HepG2 (cell line): ENCODE results near the gene TACC3. TPM values are rescaled to one million over a fixed set of nuclear protein-coding genes. Genes with fewer than 3 reads are reported as not detected.
A peak's percentile ranks its signal among the peaks of the same experiment; 100 is the strongest.

ENCODE experiments used
- ATAC-seq: fragments of 200-7000 bp; cut with Tn5 transposase; 3 replicates; pipeline ENCODE4 v1.9.1; 2020; ENCODE audit warnings: mild to moderate bottlenecking, moderate library complexity
- BruUV-seq: library from RNA; stranded (reverse); fragments of 400-500 nt; replicated peaks from 2 replicates; lab custom pipeline; 2021; lab: Mats Ljungman, UMichigan
- CTCF ChIA-PET: fragments of 300-600 bp; formaldehyde crosslinking; extraction: SDS; loops from one replicate; lab custom pipeline; 2021; ENCODE audit warnings: low total read pairs, inconsistent platforms, low intra/inter-chr PET ratio; lab: Yijun Ruan, JAX
- POLR2A ChIA-PET: fragments of 350-600 bp; sonication (Branson Sonifier 250); formaldehyde crosslinking; loops from one replicate; lab custom pipeline; 2020; ENCODE audit warnings: antibody characterized with exemption, inconsistent platforms; lab: Yijun Ruan, JAX
- DNase-seq: peaks from one replicate; pipeline ENCODE4 v3.0.0-alpha.2; 2015; ENCODE audit warnings: low spot score
- FAIRE-seq: peaks from 3 replicates; lab custom pipeline; 2011; peaks lifted over from hg19 to GRCh38; lab: Jason Lieb, UNC
- H2AFZ ChIP-seq: one replicate; pipeline ENCODE4 v1.6.1; 2011; ENCODE audit warnings: low read length, inconsistent platforms
- H3K27ac ChIP-seq: fragments of 300-600 bp; 3 replicates; pipeline ENCODE4 v1.8.0; 2011; ENCODE audit warnings: mixed run types, mild to moderate bottlenecking, mixed read lengths, low read length, inconsistent platforms; ENCODE audit not compliant: insufficient read depth; ENCODE audit errors: extremely low read length
- H3K27me3 ChIP-seq, 2 experiments: fragments of 200-600 bp in 1 of 2; 2 replicates in 1 of 2; 3 replicates in 1 of 2; pipeline versions ENCODE4 v1.6.0 to v1.8.0; 2011; ENCODE audit warnings: low read length in 2 of 2, mild to moderate bottlenecking in 2 of 2, moderate library complexity in 2 of 2, inconsistent platforms in 1 of 2; ENCODE audit not compliant: insufficient read depth in 2 of 2, control insufficient read depth in 1 of 2
- H3K36me3 ChIP-seq, 2 experiments: fragments of 200-600 bp in 1 of 2; replicated peaks in 1 of 2; 2 replicates in 1 of 2; 3 replicates in 1 of 2; pipeline versions ENCODE4 v1.5.1 to v1.8.0; 2011; ENCODE audit warnings: low read length in 2 of 2, inconsistent platforms in 1 of 2; ENCODE audit not compliant: insufficient read depth in 2 of 2, control insufficient read depth in 1 of 2
- H3K4me1 ChIP-seq: 2 replicates; pipeline ENCODE4 v1.5.1; 2012; ENCODE audit warnings: low read length, inconsistent platforms; ENCODE audit not compliant: insufficient read depth
- H3K4me2 ChIP-seq: 2 replicates; pipeline ENCODE4 v1.6.0; 2011; ENCODE audit warnings: low read depth, low read length, inconsistent platforms
- H3K4me3 ChIP-seq, 3 experiments: fragments of 200-600 bp in 1 of 3; sonication (generic), shearing (Covaris generic) in 1 of 3; replicated peaks in 1 of 3; 2 replicates each; pipeline ENCODE4 v1.5.1; 2011 to 2016; ENCODE audit warnings: low read length in 3 of 3, inconsistent platforms in 2 of 3, low read depth in 2 of 3, mild to moderate bottlenecking in 2 of 3, control low read depth in 1 of 3, mixed read lengths in 1 of 3; ENCODE audit not compliant: insufficient read depth in 1 of 3
- H3K79me2 ChIP-seq: one replicate; pipeline ENCODE4 v1.6.1; 2011; ENCODE audit warnings: low read length, inconsistent platforms; ENCODE audit not compliant: insufficient read depth
- H3K9ac ChIP-seq: 2 replicates; pipeline ENCODE4 v1.6.0; 2011; ENCODE audit warnings: mild to moderate bottlenecking, low read depth, low read length, inconsistent platforms; ENCODE audit not compliant: insufficient read depth
- H3K9me3 ChIP-seq: 2 replicates; pipeline ENCODE4 v1.5.1; 2012; ENCODE audit warnings: mild to moderate bottlenecking, low read length
- H4K20me1 ChIP-seq: 2 replicates; pipeline ENCODE4 v1.6.0; 2011; ENCODE audit warnings: inconsistent platforms, mild to moderate bottlenecking, low read length, moderate library complexity; ENCODE audit not compliant: insufficient read depth
- ARNT2 ChIP-seq: sonication (generic); formaldehyde crosslinking; IDR thresholded peaks from 2 replicates; pipeline ENCODE4 v1.8.0; 2022; ENCODE audit warnings: mild to moderate bottlenecking, low read depth, missing genetic modification reagents, moderate library complexity
- BCL6 ChIP-seq: IDR thresholded peaks from 2 replicates; pipeline ENCODE4 v1.6.1; 2016; ENCODE audit warnings: missing genetic modification reagents, missing compliant biosample characterization
- FOXO1 ChIP-seq: sonication (generic); formaldehyde crosslinking; IDR thresholded peaks from 2 replicates; pipeline ENCODE4 v1.4.0; 2020; ENCODE audit warnings: missing genetic modification reagents
- HMG20B ChIP-seq: conservative IDR thresholded peaks from 2 replicates; pipeline ENCODE4 v1.6.1; 2016; ENCODE audit warnings: missing genetic modification reagents, missing compliant biosample characterization
- HNRNPUL1 ChIP-seq: fragments of 200-400 bp; formaldehyde crosslinking; IDR thresholded peaks from 2 replicates; pipeline ENCODE4 v1.6.1; 2017; ENCODE audit warnings: low read depth, mild to moderate bottlenecking, low read length, moderate library complexity
- MYNN ChIP-seq: sonication (generic); formaldehyde crosslinking; IDR thresholded peaks from 2 replicates; pipeline ENCODE4 v1.4.0; 2020; ENCODE audit warnings: mild to moderate bottlenecking, low read depth, missing genetic modification reagents
- PRPF4 ChIP-seq: fragments of 200-400 bp; formaldehyde crosslinking; IDR thresholded peaks from 2 replicates; pipeline ENCODE4 v1.6.1; 2016; ENCODE audit warnings: low read length, low read depth; ENCODE audit not compliant: poor library complexity, severe bottlenecking
- TBX3 ChIP-seq: fragments of 450-650 bp; IDR thresholded peaks from 2 replicates; pipeline ENCODE4 v1.6.1; 2017; ENCODE audit warnings: antibody characterized with exemption, mild to moderate bottlenecking, inconsistent platforms, borderline replicate concordance
- TOPORS ChIP-seq: sonication (generic); formaldehyde crosslinking; IDR thresholded peaks from 2 replicates; pipeline ENCODE4 v1.8.0; 2023; ENCODE audit warnings: mild to moderate bottlenecking, missing genetic modification reagents
- ZFP36 ChIP-seq: fragments of 150-350 bp; IDR thresholded peaks from 2 replicates; pipeline ENCODE4 v1.6.1; 2018; ENCODE audit warnings: borderline replicate concordance, low read length, low read depth; ENCODE audit not compliant: partially characterized antibody
- ZKSCAN1 ChIP-seq: fragments of 150-350 bp; IDR thresholded peaks from 2 replicates; pipeline ENCODE4 v1.6.1; 2014; ENCODE audit warnings: low read length
- ZNF251 ChIP-seq: sonication (generic); formaldehyde crosslinking; IDR thresholded peaks from 2 replicates; pipeline ENCODE4 v1.9.0; 2021; ENCODE audit warnings: mild to moderate bottlenecking, missing genetic modification reagents
- ZNF598 ChIP-seq: sonication (generic); formaldehyde crosslinking; IDR thresholded peaks from 2 replicates; pipeline ENCODE4 v1.5.1; 2020; ENCODE audit warnings: mild to moderate bottlenecking, missing genetic modification reagents, borderline replicate concordance
- ZNF615 ChIP-seq: sonication (generic); formaldehyde crosslinking; IDR thresholded peaks from 2 replicates; pipeline ENCODE4 v1.5.0; 2020; ENCODE audit warnings: mild to moderate bottlenecking, missing genetic modification reagents, borderline replicate concordance
- ZNF672 ChIP-seq: sonication (generic); formaldehyde crosslinking; IDR thresholded peaks from 2 replicates; pipeline ENCODE4 v1.8.1; 2022; ENCODE audit warnings: missing genetic modification reagents
- WGBS: methylation state at CpG from one replicate; pipeline ENCODE4 v1.1.6; 2017; ENCODE audit warnings: low lambda C conversion rate; 5-methylcytosine and 5-hydroxymethylcytosine counted together
- in situ Hi-C: cut with HindIII; loops from 2 replicates; pipeline ENCODE4 v1.10.0; 2017; ENCODE audit warnings: low pct_unique_long_range_greater_than_20kb; ENCODE audit not compliant: extremely low pct_ligation_motif_present
- intact Hi-C: fragments of 100-400 bp; cut with micrococcal nuclease; formaldehyde crosslinking; loops from one replicate; pipeline ENCODE4 v1.10.0; 2022; ENCODE audit not compliant: unreplicated experiment
- polyA plus RNA-seq, 8 experiments: library from polyadenylated mRNA; depleted of rRNA in 3 of 8; stranded (reverse) in 7 of 8; unstranded in 1 of 8; fragments of >200 nt; fragmentation: Illumina TruSeq in 4 of 8; extraction: Trizol in 4 of 8; gene quantifications; 2 replicates each; pipeline versions ENCODE4 v1.2.1 to v1.2.3, GENCODE V29; 2011 to 2016; ENCODE audit warnings: low read depth in 4 of 8, missing spikeins in 1 of 8, mixed read lengths in 1 of 8; ENCODE audit not compliant: insufficient read depth in 1 of 8
- total RNA-seq, 5 experiments: library from RNA; depleted of rRNA; stranded (reverse); fragments of >200 nt; fragmentation: Illumina TruSeq; extraction: Trizol; gene quantifications; 2 replicates each; pipeline ENCODE4 v1.2.3, GENCODE V29; 2016; ENCODE audit warnings: low read depth in 1 of 5
- TF ChIP-seq, protein P1 (sequence below): sonication (generic); formaldehyde crosslinking; IDR thresholded peaks from 2 replicates; pipeline ENCODE4 v1.4.0; 2020; ENCODE audit warnings: mild to moderate bottlenecking, low read depth, missing genetic modification reagents
- TF ChIP-seq, protein P2 (sequence below), 2 experiments: sonication (generic) in 1 of 2; formaldehyde crosslinking in 1 of 2; IDR thresholded peaks; 2 replicates each; pipeline versions ENCODE4 v1.4.0 to v1.6.1; 2016 to 2020; ENCODE audit warnings: borderline replicate concordance in 1 of 2, low read depth in 1 of 2, mild to moderate bottlenecking in 1 of 2, missing genetic modification reagents in 1 of 2
- TF ChIP-seq, protein P3 (sequence below): sonication (generic); formaldehyde crosslinking; IDR thresholded peaks from 2 replicates; pipeline ENCODE4 v1.5.0; 2020; ENCODE audit warnings: missing genetic modification reagents

The TACC3 gene
- total and polyA plus RNA-seq, 2 of the 13 experiments (the other 11 are each of a cell fraction or from before 2014, with no cell fraction given): 20.3 to 21.2 TPM

DNA sequence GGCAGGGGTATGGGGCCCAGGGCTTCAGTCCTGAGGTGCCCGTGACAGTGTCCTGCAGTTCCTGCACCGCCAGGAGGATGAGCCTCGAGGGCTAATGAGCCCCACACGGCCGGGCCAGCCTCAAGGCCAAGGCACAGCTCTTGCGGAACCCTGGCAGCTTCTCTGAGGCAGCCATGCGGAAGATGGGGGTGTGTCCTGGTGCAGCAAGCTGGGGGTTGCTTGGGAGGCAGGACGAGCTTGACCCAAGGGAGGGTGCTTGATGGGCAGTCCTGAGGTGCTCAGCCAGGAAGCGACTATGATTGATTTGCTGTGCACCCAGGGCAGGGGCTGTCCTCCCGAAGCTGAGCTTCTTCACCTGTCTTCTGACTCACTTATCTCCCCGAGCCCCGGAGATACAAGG is 62.6 kb downstream of the TACC3 start (continued):
- TF ChIP-seq, protein P1, sequence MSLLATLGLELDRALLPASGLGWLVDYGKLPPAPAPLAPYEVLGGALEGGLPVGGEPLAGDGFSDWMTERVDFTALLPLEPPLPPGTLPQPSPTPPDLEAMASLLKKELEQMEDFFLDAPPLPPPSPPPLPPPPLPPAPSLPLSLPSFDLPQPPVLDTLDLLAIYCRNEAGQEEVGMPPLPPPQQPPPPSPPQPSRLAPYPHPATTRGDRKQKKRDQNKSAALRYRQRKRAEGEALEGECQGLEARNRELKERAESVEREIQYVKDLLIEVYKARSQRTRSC (CRISPR knock-in tag): no peak
- TF ChIP-seq TBX3 (no peak), TOPORS (0 out of 2 replicates have a peak, but pooled peaks have one; percentile 22), FOXO1 (no peak), ARNT2 (CRISPR knock-in tag) (0 out of 2 replicates have a peak, but pooled peaks have one; percentile 11)
- TF ChIP-seq, protein P2, sequence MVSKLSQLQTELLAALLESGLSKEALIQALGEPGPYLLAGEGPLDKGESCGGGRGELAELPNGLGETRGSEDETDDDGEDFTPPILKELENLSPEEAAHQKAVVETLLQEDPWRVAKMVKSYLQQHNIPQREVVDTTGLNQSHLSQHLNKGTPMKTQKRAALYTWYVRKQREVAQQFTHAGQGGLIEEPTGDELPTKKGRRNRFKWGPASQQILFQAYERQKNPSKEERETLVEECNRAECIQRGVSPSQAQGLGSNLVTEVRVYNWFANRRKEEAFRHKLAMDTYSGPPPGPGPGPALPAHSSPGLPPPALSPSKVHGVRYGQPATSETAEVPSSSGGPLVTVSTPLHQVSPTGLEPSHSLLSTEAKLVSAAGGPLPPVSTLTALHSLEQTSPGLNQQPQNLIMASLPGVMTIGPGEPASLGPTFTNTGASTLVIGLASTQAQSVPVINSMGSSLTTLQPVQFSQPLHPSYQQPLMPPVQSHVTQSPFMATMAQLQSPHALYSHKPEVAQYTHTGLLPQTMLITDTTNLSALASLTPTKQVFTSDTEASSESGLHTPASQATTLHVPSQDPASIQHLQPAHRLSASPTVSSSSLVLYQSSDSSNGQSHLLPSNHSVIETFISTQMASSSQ (IDR thresholded peaks at IDR 0.05; ENCODE audit: low read depth): no peak
- TF ChIP-seq, protein P2 (CRISPR knock-in tag; IDR thresholded peaks at IDR 0.05; ENCODE audit: borderline replicate concordance): no peak
- TF ChIP-seq, all 625 proteins: peak for 3

DNA sequence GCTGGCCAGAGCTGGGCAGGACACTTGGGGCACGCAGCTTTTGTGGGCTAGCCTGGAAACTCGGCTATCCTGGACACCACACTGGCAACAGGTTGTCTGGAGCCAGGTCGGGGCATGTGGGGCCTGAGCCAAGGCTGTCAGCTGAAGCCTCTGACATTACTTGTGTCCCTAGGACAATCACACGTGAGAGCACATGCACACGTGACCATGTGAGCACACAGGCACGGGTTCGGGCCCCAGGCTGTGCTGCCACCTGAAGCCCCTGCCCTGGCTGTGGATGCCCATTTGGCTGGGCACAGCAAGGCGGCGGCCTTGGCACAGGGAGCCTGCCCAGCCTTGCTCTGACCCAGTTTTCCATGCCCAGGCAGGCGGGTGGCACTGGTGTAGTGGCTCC is 63.1 kb downstream of the TACC3 start:
- in situ Hi-C loops (no loop called here), intact Hi-C loops (no loop called here)
- Histone ChIP-seq H3K9me3 (no peaks in the 10 kb centered on the region), H3K4me1 (peaks cover 96% of the 10 kb centered on the region), H4K20me1 (no peaks in the 10 kb centered on the region), H3K27me3 (0 out of 5 replicates have a peak, but pooled peaks cover 0 to 2% of the 10 kb centered on the region in 2 experiments), H3K4me3 (peak overlapping the region; percentile 17 to 62 (median 29); a peak in 4 of 6 replicates), H3K79me2 (no peaks in the 10 kb centered on the region), H3K27ac (peak overlapping the region; percentile 69), H3K4me2 (peak overlapping the region; percentile 89), H3K9ac (peak overlapping the region; percentile 55), H3K36me3 (no peaks in the 10 kb centered on the region), H2AFZ (no peak overlapping the region)
- DNase-seq: peak; percentile 29
- CTCF ChIA-PET: no interaction called here
- WGBS: no CpG with 5 or more reads among the region's 10 CpGs
- no peak for FAIRE-seq
- BruUV-seq: no TSS peak
- POLR2A ChIA-PET: interaction anchor here (2.3 to 34.3 kb wide), 4 partner anchors 5 to 37 kb away, joined by 18 to 1258 read pairs (median 638); partner anchors contain the start of gene FGFR3
- no peak for ATAC-seq
- TF ChIP-seq ZNF672 (no peak), HMG20B (CRISPR knock-in tag) (no peak), PRPF4 (no peak), ZNF251 (0 out of 2 replicates have a peak, but pooled peaks have one; percentile 78), HNRNPUL1 (no peak), ZNF598 (CRISPR knock-in tag) (no peak), ZNF615 (CRISPR knock-in tag) (no peak), ZKSCAN1 (no peak), MYNN (CRISPR knock-in tag) (no peak), BCL6 (CRISPR knock-in tag) (0 out of 2 replicates have a peak, but pooled peaks have one; percentile 5), ZFP36 (no peak)
- TF ChIP-seq, protein P3, sequence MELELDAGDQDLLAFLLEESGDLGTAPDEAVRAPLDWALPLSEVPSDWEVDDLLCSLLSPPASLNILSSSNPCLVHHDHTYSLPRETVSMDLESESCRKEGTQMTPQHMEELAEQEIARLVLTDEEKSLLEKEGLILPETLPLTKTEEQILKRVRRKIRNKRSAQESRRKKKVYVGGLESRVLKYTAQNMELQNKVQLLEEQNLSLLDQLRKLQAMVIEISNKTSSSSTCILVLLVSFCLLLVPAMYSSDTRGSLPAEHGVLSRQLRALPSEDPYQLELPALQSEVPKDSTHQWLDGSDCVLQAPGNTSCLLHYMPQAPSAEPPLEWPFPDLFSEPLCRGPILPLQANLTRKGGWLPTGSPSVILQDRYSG (CRISPR knock-in tag): peak; percentile 70; the same call in 1 of the 2 replicates
